Panc1 (cell line): Measurements from ENCODE around the gene ZNF680. TPM values are rescaled to one million over a fixed set of nuclear protein-coding genes. Genes with fewer than 3 reads are reported as not detected.

Experiments used
- ATAC-seq: fragments of 200-7000 bp; cut with Tn5 transposase; 2 replicates; pipeline ENCODE4 v1.9.1; 2020; ENCODE audit warnings: mild to moderate bottlenecking, moderate library complexity
- BruUV-seq: library from RNA; stranded (reverse); fragments of 400-500 nt; replicated peaks from 2 replicates; lab custom pipeline; 2021; lab: Mats Ljungman, UMichigan
- CTCF ChIA-PET: fragments of 300-600 bp; sonication (Branson Sonifier 250); formaldehyde crosslinking; loops from one replicate; lab custom pipeline; 2022; ENCODE audit warnings: antibody characterized with exemption; lab: Charles Lee
- POLR2A ChIA-PET: fragments of 300-600 bp; sonication (Branson Sonifier 250); formaldehyde crosslinking; loops from one replicate; lab custom pipeline; 2022; ENCODE audit warnings: antibody characterized with exemption; lab: Charles Lee
- DNase-seq: peaks from one replicate; pipeline ENCODE4 v3.0.0-alpha.2; 2010; ENCODE audit warnings: low read depth, low spot score
- H3K27ac ChIP-seq: 2 replicates; pipeline ENCODE4 v1.5.1; 2011; ENCODE audit warnings: mild to moderate bottlenecking, low read length, inconsistent platforms
- H3K27me3 ChIP-seq: fragments of 200-500 bp; sonication (Bioruptor generic); 2 replicates; pipeline ENCODE4 v1.6.0; 2014; ENCODE audit warnings: low read length, inconsistent platforms; ENCODE audit not compliant: control insufficient read depth, insufficient read depth
- H3K36me3 ChIP-seq: fragments of 200-500 bp; sonication (Bioruptor generic); 2 replicates; pipeline ENCODE4 v1.5.1; 2014; ENCODE audit warnings: inconsistent platforms, mild to moderate bottlenecking, low read length, moderate library complexity; ENCODE audit not compliant: control insufficient read depth, insufficient read depth
- H3K4me1 ChIP-seq: 2 replicates; pipeline ENCODE4 v1.5.1; 2011; ENCODE audit warnings: inconsistent platforms, mild to moderate bottlenecking, low read length, moderate library complexity; ENCODE audit not compliant: control insufficient read depth, insufficient read depth
- H3K4me3 ChIP-seq, 2 experiments: 2 replicates each; pipeline ENCODE4 v1.5.1; 2011 to 2012; ENCODE audit warnings: low read depth in 2 of 2, low read length in 2 of 2, mild to moderate bottlenecking in 2 of 2, inconsistent platforms in 1 of 2, moderate library complexity in 1 of 2
- H3K9me3 ChIP-seq: fragments of 200-500 bp; sonication (Bioruptor generic); 2 replicates; pipeline ENCODE4 v1.5.1; 2014; ENCODE audit warnings: low read depth, mild to moderate bottlenecking, inconsistent platforms, low read length, moderate library complexity; ENCODE audit not compliant: control insufficient read depth, insufficient read depth
- POLR2AphosphoS5 ChIP-seq: IDR thresholded peaks from 2 replicates; pipeline ENCODE4 v1.6.1; 2012; ENCODE audit warnings: mild to moderate bottlenecking, low read depth, low read length, moderate library complexity
- SIN3A ChIP-seq: IDR thresholded peaks from 2 replicates; pipeline ENCODE4 v1.6.1; 2012; ENCODE audit warnings: low read depth, mild to moderate bottlenecking, low read length, moderate library complexity, borderline replicate concordance; ENCODE audit not compliant: insufficient read depth
- TCF7L2 ChIP-seq: IDR thresholded peaks from 2 replicates; pipeline ENCODE4 v1.6.1; 2011; ENCODE audit warnings: mild to moderate bottlenecking, low read depth, low read length, inconsistent platforms
- in situ Hi-C: cut with HindIII; loops from 2 replicates; pipeline ENCODE4 v1.10.0; 2016; ENCODE audit warnings: low sequenced_read_pairs, low pct_unique_long_range_greater_than_20kb
- intact Hi-C: fragments of 100-400 bp; cut with micrococcal nuclease; formaldehyde crosslinking; loops from one replicate; pipeline ENCODE4 v1.10.0; 2022; ENCODE audit not compliant: unreplicated experiment
- total RNA-seq: library from RNA; stranded (reverse); gene quantifications from one replicate; pipeline ENCODE4 v1.2.1, GENCODE V29; 2021; ENCODE audit not compliant: unreplicated experiment
- TF ChIP-seq, protein P1 (sequence below): fragments of 450-650 bp; IDR thresholded peaks from 2 replicates; pipeline ENCODE4 v1.5.1; 2017; ENCODE audit warnings: mild to moderate bottlenecking
- TF ChIP-seq, protein P2 (sequence below), 2 experiments: IDR thresholded peaks; 2 replicates each; pipeline ENCODE4 v1.6.1; 2011 to 2012; ENCODE audit warnings: low read depth in 2 of 2, control low read depth in 1 of 2, low read length in 1 of 2, mild to moderate bottlenecking in 1 of 2, moderate library complexity in 1 of 2; ENCODE audit not compliant: insufficient read depth in 1 of 2

Gene ZNF680
- total RNA-seq, 1 experiment from 2014 or later: 21.3 TPM

GRCh38 chr7:64516451-64516850, 46.4 kb downstream of the ZNF680 start:
- in situ Hi-C loops (no loop called here), intact Hi-C loops (no loop called here)
- Histone ChIP-seq H3K9me3 (peaks cover 81% of the 10 kb centered on the region), H3K4me3 (no peak overlapping the region), H3K27ac (no peak overlapping the region), H3K27me3 (no peaks in the 10 kb centered on the region), H3K4me1 (no peaks in the 10 kb centered on the region), H3K36me3 (0 out of 2 replicates have a peak, but pooled peaks cover 2% of the 10 kb centered on the region)
- CTCF ChIA-PET: interaction anchor here (0.6 kb wide), 1 partner anchor 284 kb away, joined by 9 read pairs; no protein-coding TSS in a partner anchor
- no TSS peak for BruUV-seq
- POLR2A ChIA-PET: no interaction called here
- DNase-seq (no peak), ATAC-seq (no peak)
- TF ChIP-seq POLR2AphosphoS5: no peak
- no peak for TF ChIP-seq SIN3A
- TF ChIP-seq, protein P1, sequence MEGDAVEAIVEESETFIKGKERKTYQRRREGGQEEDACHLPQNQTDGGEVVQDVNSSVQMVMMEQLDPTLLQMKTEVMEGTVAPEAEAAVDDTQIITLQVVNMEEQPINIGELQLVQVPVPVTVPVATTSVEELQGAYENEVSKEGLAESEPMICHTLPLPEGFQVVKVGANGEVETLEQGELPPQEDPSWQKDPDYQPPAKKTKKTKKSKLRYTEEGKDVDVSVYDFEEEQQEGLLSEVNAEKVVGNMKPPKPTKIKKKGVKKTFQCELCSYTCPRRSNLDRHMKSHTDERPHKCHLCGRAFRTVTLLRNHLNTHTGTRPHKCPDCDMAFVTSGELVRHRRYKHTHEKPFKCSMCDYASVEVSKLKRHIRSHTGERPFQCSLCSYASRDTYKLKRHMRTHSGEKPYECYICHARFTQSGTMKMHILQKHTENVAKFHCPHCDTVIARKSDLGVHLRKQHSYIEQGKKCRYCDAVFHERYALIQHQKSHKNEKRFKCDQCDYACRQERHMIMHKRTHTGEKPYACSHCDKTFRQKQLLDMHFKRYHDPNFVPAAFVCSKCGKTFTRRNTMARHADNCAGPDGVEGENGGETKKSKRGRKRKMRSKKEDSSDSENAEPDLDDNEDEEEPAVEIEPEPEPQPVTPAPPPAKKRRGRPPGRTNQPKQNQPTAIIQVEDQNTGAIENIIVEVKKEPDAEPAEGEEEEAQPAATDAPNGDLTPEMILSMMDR: no peak
- no peak for TF ChIP-seq TCF7L2
- TF ChIP-seq, protein P2, sequence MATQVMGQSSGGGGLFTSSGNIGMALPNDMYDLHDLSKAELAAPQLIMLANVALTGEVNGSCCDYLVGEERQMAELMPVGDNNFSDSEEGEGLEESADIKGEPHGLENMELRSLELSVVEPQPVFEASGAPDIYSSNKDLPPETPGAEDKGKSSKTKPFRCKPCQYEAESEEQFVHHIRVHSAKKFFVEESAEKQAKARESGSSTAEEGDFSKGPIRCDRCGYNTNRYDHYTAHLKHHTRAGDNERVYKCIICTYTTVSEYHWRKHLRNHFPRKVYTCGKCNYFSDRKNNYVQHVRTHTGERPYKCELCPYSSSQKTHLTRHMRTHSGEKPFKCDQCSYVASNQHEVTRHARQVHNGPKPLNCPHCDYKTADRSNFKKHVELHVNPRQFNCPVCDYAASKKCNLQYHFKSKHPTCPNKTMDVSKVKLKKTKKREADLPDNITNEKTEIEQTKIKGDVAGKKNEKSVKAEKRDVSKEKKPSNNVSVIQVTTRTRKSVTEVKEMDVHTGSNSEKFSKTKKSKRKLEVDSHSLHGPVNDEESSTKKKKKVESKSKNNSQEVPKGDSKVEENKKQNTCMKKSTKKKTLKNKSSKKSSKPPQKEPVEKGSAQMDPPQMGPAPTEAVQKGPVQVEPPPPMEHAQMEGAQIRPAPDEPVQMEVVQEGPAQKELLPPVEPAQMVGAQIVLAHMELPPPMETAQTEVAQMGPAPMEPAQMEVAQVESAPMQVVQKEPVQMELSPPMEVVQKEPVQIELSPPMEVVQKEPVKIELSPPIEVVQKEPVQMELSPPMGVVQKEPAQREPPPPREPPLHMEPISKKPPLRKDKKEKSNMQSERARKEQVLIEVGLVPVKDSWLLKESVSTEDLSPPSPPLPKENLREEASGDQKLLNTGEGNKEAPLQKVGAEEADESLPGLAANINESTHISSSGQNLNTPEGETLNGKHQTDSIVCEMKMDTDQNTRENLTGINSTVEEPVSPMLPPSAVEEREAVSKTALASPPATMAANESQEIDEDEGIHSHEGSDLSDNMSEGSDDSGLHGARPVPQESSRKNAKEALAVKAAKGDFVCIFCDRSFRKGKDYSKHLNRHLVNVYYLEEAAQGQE (IDR thresholded peaks at IDR 0.05; ENCODE audit: insufficient read depth in 1 of 2, low read depth in 2 of 2, low read length in 1 of 2): no peak

DNA sequence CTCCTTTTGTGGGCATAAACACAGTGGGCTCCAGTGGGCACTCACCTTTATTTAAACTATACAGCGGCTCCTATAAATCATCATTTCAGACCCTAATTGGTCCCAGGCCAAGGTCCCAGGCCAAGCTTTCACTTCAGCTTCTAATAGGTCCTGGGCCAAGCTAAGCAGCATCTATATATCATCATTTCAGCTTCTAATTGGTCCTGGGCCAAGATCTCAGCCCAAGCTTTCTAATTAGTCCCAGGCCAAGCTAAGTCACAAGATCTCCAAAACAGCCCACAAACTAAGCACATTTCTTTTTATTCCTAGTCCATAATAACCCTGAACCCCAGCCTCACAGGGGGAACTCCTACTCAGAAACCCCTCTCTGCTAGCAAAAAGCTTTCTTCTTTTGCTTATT, 47.1 kb downstream of the ZNF680 start:
- no peaks in the 10 kb centered on the region for H3K4me1 ChIP-seq
- POLR2A ChIA-PET: interaction anchor here (0.6 kb wide), 1 partner anchor 844 kb away, joined by 4 read pairs; no protein-coding TSS in a partner anchor
- TF ChIP-seq, protein P1: no peak
- TF ChIP-seq SIN3A (no peak), TCF7L2 (no peak), POLR2AphosphoS5 (no peak)
- TF ChIP-seq, protein P2 (IDR thresholded peaks at IDR 0.05; ENCODE audit: insufficient read depth in 1 of 2, low read depth in 2 of 2, low read length in 1 of 2): no peak
- H3K9me3 ChIP-seq: peaks cover 80% of the 10 kb centered on the region
- BruUV-seq: TSS peak; percentile 19
- in situ Hi-C loops: no loop called here
- H3K27ac ChIP-seq: no peak overlapping the region
- CTCF ChIA-PET: no interaction called here
- H3K4me3 ChIP-seq: no peak overlapping the region
- no peaks in the 10 kb centered on the region for H3K27me3 ChIP-seq
- DNase-seq (no peak), ATAC-seq (no peak)
- H3K36me3 ChIP-seq: 0 out of 2 replicates have a peak, but pooled peaks cover 2% of the 10 kb centered on the region
- intact Hi-C loops: no loop called here
